K562 (cell line): Measurements from ENCODE around the gene LCA5L. TPM values are rescaled to one million over a fixed set of nuclear protein-coding genes. Genes with fewer than 3 reads are reported as not detected.

Source experiments
- AFF4 ChIP-seq: sonication (generic); formaldehyde crosslinking; IDR thresholded peaks from 2 replicates; pipeline ENCODE4 v1.8.0; 2023; ENCODE audit warnings: mild to moderate bottlenecking, missing genetic modification reagents
- ARNT ChIP-seq, 2 experiments: fragments of 450-650 bp; IDR thresholded peaks; 2 replicates each; pipeline ENCODE4 v1.6.1; 2016; ENCODE audit warnings: mild to moderate bottlenecking in 1 of 2
- ATF1 ChIP-seq, 2 experiments: fragments of 450-650 bp in 1 of 2; IDR thresholded peaks; 2 replicates each; pipeline ENCODE4 v1.6.1; 2016; ENCODE audit warnings: missing compliant biosample characterization in 1 of 2, missing genetic modification characterization in 1 of 2
- CEBPB ChIP-seq: fragments of 450-650 bp; IDR thresholded peaks from 2 replicates; pipeline ENCODE4 v1.6.1; 2016; ENCODE audit warnings: missing genetic modification characterization, missing compliant biosample characterization
- CEBPG ChIP-seq, 3 experiments: fragments of 200-800 bp in 1 of 3; sonication (Bioruptor generic) in 1 of 3; sonication (generic) in 1 of 3; formaldehyde crosslinking in 1 of 3; IDR thresholded peaks in 2 of 3; conservative IDR thresholded peaks in 1 of 3; 2 replicates each; pipeline versions ENCODE4 v1.6.1 to v1.8.0; 2016 to 2022; ENCODE audit warnings: missing compliant biosample characterization in 2 of 3, missing genetic modification characterization in 2 of 3, mild to moderate bottlenecking in 1 of 3, missing genetic modification reagents in 1 of 3
- CHD1 ChIP-seq: fragments of 200-600 bp; sonication (generic); IDR thresholded peaks from one replicate; pipeline ENCODE4 v1.6.1; 2012; ENCODE audit warnings: mild to moderate bottlenecking, moderate library complexity, low read length, inconsistent platforms
- EWSR1 ChIP-seq: fragments of 450-650 bp; IDR thresholded peaks from 2 replicates; pipeline ENCODE4 v1.6.1; 2018; ENCODE audit warnings: borderline replicate concordance, mild to moderate bottlenecking, low read depth, moderate library complexity; ENCODE audit not compliant: partially characterized antibody
- IFI16 ChIP-seq: fragments of 250-450 bp; sonication (Bioruptor Pico); IDR thresholded peaks from 2 replicates; pipeline ENCODE4 v2.1.2; 2022; ENCODE audit warnings: mild to moderate bottlenecking, inconsistent platforms
- LEF1 ChIP-seq: fragments of 450-650 bp; IDR thresholded peaks from 2 replicates; pipeline ENCODE4 v1.6.1; 2016; ENCODE audit warnings: mild to moderate bottlenecking
- MAZ ChIP-seq, 2 experiments: fragments of 450-650 bp in 1 of 2; sonication (generic) in 1 of 2; formaldehyde crosslinking; IDR thresholded peaks in 1 of 2; conservative IDR thresholded peaks in 1 of 2; 2 replicates each; pipeline versions ENCODE4 v1.4.0 to v1.5.0; 2020; ENCODE audit warnings: mild to moderate bottlenecking in 1 of 2, missing genetic modification reagents in 1 of 2
- MEF2D ChIP-seq: conservative IDR thresholded peaks from 2 replicates; pipeline ENCODE4 v1.6.1; 2016; ENCODE audit warnings: low read depth, missing genetic modification characterization, missing compliant biosample characterization
- NBN ChIP-seq: fragments of 450-650 bp; IDR thresholded peaks from 2 replicates; pipeline ENCODE4 v1.6.1; 2016; ENCODE audit warnings: low read depth, mild to moderate bottlenecking
- NRF1 ChIP-seq, 2 experiments: fragments of 450-650 bp; IDR thresholded peaks in 1 of 2; conservative IDR thresholded peaks in 1 of 2; 2 replicates each; pipeline ENCODE4 v1.6.1; 2014; ENCODE audit warnings: mild to moderate bottlenecking in 2 of 2
- POLR2B ChIP-seq: fragments of 450-650 bp; IDR thresholded peaks from 2 replicates; pipeline ENCODE4 v1.6.1; 2018; ENCODE audit warnings: low read depth; ENCODE audit not compliant: partially characterized antibody
- SIRT6 ChIP-seq: IDR thresholded peaks from one replicate; pipeline ENCODE4 v1.6.1; 2012; ENCODE audit warnings: low read depth, mild to moderate bottlenecking, control low read depth, inconsistent platforms, low read length, moderate library complexity
- SPI1 ChIP-seq: IDR thresholded peaks from 2 replicates; pipeline ENCODE4 v1.6.1; 2011; ENCODE audit warnings: low read depth, low read length, control low read depth, borderline replicate concordance
- SRF ChIP-seq, 2 experiments: fragments of 250-450, 450-650 bp in 1 of 2; sonication (Bioruptor Pico) in 1 of 2; sonication (generic) in 1 of 2; formaldehyde crosslinking; IDR thresholded peaks; 2 replicates each; pipeline versions ENCODE4 v1.5.0 to v1.5.1; 2020 to 2022; ENCODE audit warnings: mild to moderate bottlenecking in 1 of 2, missing genetic modification reagents in 1 of 2
- SRSF9 ChIP-seq: fragments of 200-400 bp; formaldehyde crosslinking; IDR thresholded peaks from 2 replicates; pipeline ENCODE4 v1.6.1; 2017; ENCODE audit warnings: low read depth, low read length, borderline replicate concordance
- ZNF175 ChIP-seq: fragments of 200-800 bp; sonication (Bioruptor generic); IDR thresholded peaks from 2 replicates; pipeline ENCODE4 v1.6.1; 2016; ENCODE audit warnings: low read depth, mild to moderate bottlenecking, missing genetic modification characterization, missing compliant biosample characterization
- ZNF232 ChIP-seq: sonication (generic); formaldehyde crosslinking; IDR thresholded peaks from 2 replicates; pipeline ENCODE4 v1.8.0; 2022; ENCODE audit warnings: mild to moderate bottlenecking, missing genetic modification reagents
- ZNF778 ChIP-seq: fragments of 450-650 bp; formaldehyde crosslinking; IDR thresholded peaks from 2 replicates; pipeline ENCODE4 v1.4.0; 2020; ENCODE audit warnings: mild to moderate bottlenecking, moderate library complexity
- polyA plus RNA-seq, 8 experiments: library from polyadenylated mRNA; depleted of rRNA in 4 of 8; stranded (reverse) in 5 of 8; unstranded in 3 of 8; fragments of >200 nt; fragmentation: Nextera tagmentation in 2 of 8; fragmentation: Illumina TruSeq in 1 of 8; extraction: Ambion mirVana in 2 of 8; extraction: Trizol in 1 of 8; gene quantifications; 2 replicates each; pipeline versions ENCODE4 v1.2.1 to v1.2.3, GENCODE V29; 2011 to 2014; ENCODE audit warnings: inconsistent platforms in 1 of 8, missing spikeins in 1 of 8
- total RNA-seq, 7 experiments: library from RNA; depleted of rRNA in 6 of 7; stranded (reverse); fragments of >200 nt in 6 of 7; fragmentation: Illumina TruSeq in 2 of 7; extraction: Trizol in 2 of 7; gene quantifications; 2 replicates each; pipeline versions ENCODE4 v1.2.1 to v1.2.3, GENCODE V29; 2011 to 2021; ENCODE audit warnings: low replicate concordance in 1 of 7

Gene LCA5L
- total and polyA plus RNA-seq, 9 of the 15 experiments (the other 6 are each of a cell fraction or from before 2014, with no cell fraction given) = 1.8 to 4.9 (median 3.8) TPM

GRCh38 chr21:39422527-39423241, 22.9 kb downstream of the LCA5L start (continued):
- TF ChIP-seq ATF1 (CRISPR knock-in tag; IDR thresholded peaks at IDR 0.05) (no peak), ATF1 (tag; IDR thresholded peaks at IDR 0.05) (0 out of 2 replicates have a peak, but pooled peaks have one; percentile 24), MEF2D (tag) (no peak), EWSR1 (no peak), POLR2B (no peak), SPI1 (peak; percentile 79), LEF1 (peak; percentile 98), CEBPG (CRISPR knock-in tag; IDR thresholded peaks at IDR 0.05) (peak; percentile 93), CEBPG (tag; conservative IDR thresholded peaks at IDR 0.05 in 1 of 2, IDR thresholded peaks at IDR 0.05 in 1 of 2) (peak; percentile 49 to 80; a peak in 3 of 4 replicates), ZNF232 (CRISPR knock-in tag) (no peak), NBN (0 out of 2 replicates have a peak, but pooled peaks have one; percentile 92), SRF (CRISPR knock-in tag; IDR thresholded peaks at IDR 0.05) (0 out of 4 replicates have a peak, but pooled peaks of 1 of the 2 experiments have one; percentile 30), CEBPB (tag) (peak; percentile 55; the same call in 1 of the 2 replicates), MAZ (CRISPR knock-in tag; conservative IDR thresholded peaks at IDR 0.05 in 1 of 2, IDR thresholded peaks at IDR 0.05 in 1 of 2) (0 out of 4 replicates have a peak, but pooled peaks have one; percentile 23 to 39), IFI16 (CRISPR knock-in tag) (no peak), SRSF9 (no peak), SIRT6 (no peak), AFF4 (no peak), CHD1 (peak; percentile 57), ZNF175 (CRISPR knock-in tag) (no peak; the same call in 1 of the 2 replicates), ZNF778 (no peak), ARNT (IDR thresholded peaks at IDR 0.05) (no peak), NRF1 (conservative IDR thresholded peaks at IDR 0.05 in 1 of 2, IDR thresholded peaks at IDR 0.05 in 1 of 2) (0 out of 4 replicates have a peak, but pooled peaks of 1 of the 2 experiments have one; percentile 25)
